K562 (cell line): ENCODE measurements around the gene RIMKLB. TPM values are rescaled to one million over a fixed set of nuclear protein-coding genes. Genes with fewer than 3 reads are reported as not detected.

Source experiments
- EGR1 ChIP-seq: fragments of 450-650 bp; conservative IDR thresholded peaks from 2 replicates; pipeline ENCODE4 v1.6.1; 2017; ENCODE audit warnings: mild to moderate bottlenecking
- HDAC1 ChIP-seq, 2 experiments: fragments of 450-650 bp; IDR thresholded peaks; 2 replicates each; pipeline ENCODE4 v1.6.1; 2016 to 2017; ENCODE audit warnings: inconsistent platforms in 1 of 2, mild to moderate bottlenecking in 1 of 2, moderate library complexity in 1 of 2
- HMGN3 ChIP-seq: IDR thresholded peaks from 2 replicates; pipeline ENCODE4 v1.6.1; 2011; ENCODE audit warnings: borderline replicate concordance, low read depth, mild to moderate bottlenecking, mixed read lengths, low read length; ENCODE audit not compliant: insufficient read length; ENCODE audit errors: extremely low read depth
- NCOA2 ChIP-seq, 2 experiments: fragments of 450-650 bp; IDR thresholded peaks; 2 replicates each; pipeline ENCODE4 v1.6.1; 2018; ENCODE audit warnings: mild to moderate bottlenecking in 2 of 2, moderate library complexity in 1 of 2; ENCODE audit not compliant: partially characterized antibody in 2 of 2
- NCOA4 ChIP-seq: fragments of 450-650 bp; IDR thresholded peaks from 2 replicates; pipeline ENCODE4 v1.6.1; 2018; ENCODE audit warnings: mild to moderate bottlenecking; ENCODE audit not compliant: partially characterized antibody
- NFIC ChIP-seq: fragments of 450-650 bp; IDR thresholded peaks from 2 replicates; pipeline ENCODE4 v1.6.1; 2017; ENCODE audit warnings: mild to moderate bottlenecking, inconsistent platforms
- NR4A1 ChIP-seq, 2 experiments: fragments of 250-450 bp in 1 of 2; fragments of 450-650 bp in 1 of 2; sonication (Bioruptor Pico) in 1 of 2; IDR thresholded peaks; 2 replicates each; pipeline versions ENCODE4 v1.4.0 to v1.6.1; 2016 to 2020; ENCODE audit warnings: mild to moderate bottlenecking in 2 of 2, missing compliant biosample characterization in 1 of 2, missing genetic modification characterization in 1 of 2, moderate library complexity in 1 of 2
- POLR2AphosphoS5 ChIP-seq: IDR thresholded peaks from 2 replicates; pipeline ENCODE4 v1.6.1; 2011; ENCODE audit warnings: mild to moderate bottlenecking, low read depth, low read length, moderate library complexity; ENCODE audit not compliant: control insufficient read depth, insufficient read depth
- POLR2G ChIP-seq: fragments of 200-400 bp; formaldehyde crosslinking; IDR thresholded peaks from 2 replicates; pipeline ENCODE4 v1.6.1; 2017; ENCODE audit warnings: low read depth, mild to moderate bottlenecking, antibody characterized with exemption, low read length, moderate library complexity
- RBFOX2 ChIP-seq: fragments of 200-400 bp; formaldehyde crosslinking; IDR thresholded peaks from 2 replicates; pipeline ENCODE4 v1.6.1; 2017; ENCODE audit warnings: low read depth, mild to moderate bottlenecking, low read length, moderate library complexity
- SAP30 ChIP-seq: fragments of 200-600 bp; sonication (generic); IDR thresholded peaks from 2 replicates; pipeline ENCODE4 v1.6.1; 2012; ENCODE audit warnings: borderline replicate concordance, low read depth, mild to moderate bottlenecking, moderate library complexity, low read length, control low read depth, inconsistent platforms; ENCODE audit not compliant: insufficient read depth, poor library complexity, severe bottlenecking
- TARDBP ChIP-seq: fragments of 450-650 bp; IDR thresholded peaks from 2 replicates; pipeline ENCODE4 v1.6.1; 2016
- TOE1 ChIP-seq, 2 experiments: fragments of 450-650 bp in 1 of 2; sonication (generic) in 1 of 2; formaldehyde crosslinking in 1 of 2; IDR thresholded peaks; 2 replicates each; pipeline versions ENCODE4 v1.7.1 to v1.8.0; 2016 to 2022; ENCODE audit warnings: borderline replicate concordance in 2 of 2, mild to moderate bottlenecking in 2 of 2, antibody characterized with exemption in 1 of 2, inconsistent platforms in 1 of 2, low read depth in 1 of 2, missing genetic modification reagents in 1 of 2, moderate library complexity in 1 of 2
- polyA plus RNA-seq, 8 experiments: library from polyadenylated mRNA; depleted of rRNA in 4 of 8; stranded (reverse) in 5 of 8; unstranded in 3 of 8; fragments of >200 nt; fragmentation: Nextera tagmentation in 2 of 8; fragmentation: Illumina TruSeq in 1 of 8; extraction: Ambion mirVana in 2 of 8; extraction: Trizol in 1 of 8; gene quantifications; 2 replicates each; pipeline versions ENCODE4 v1.2.1 to v1.2.3, GENCODE V29; 2011 to 2014; ENCODE audit warnings: inconsistent platforms in 1 of 8, missing spikeins in 1 of 8
- total RNA-seq, 7 experiments: library from RNA; depleted of rRNA in 6 of 7; stranded (reverse); fragments of >200 nt in 6 of 7; fragmentation: Illumina TruSeq in 2 of 7; extraction: Trizol in 2 of 7; gene quantifications; 2 replicates each; pipeline versions ENCODE4 v1.2.1 to v1.2.3, GENCODE V29; 2011 to 2021; ENCODE audit warnings: low replicate concordance in 1 of 7
- TF ChIP-seq, protein P1 (sequence below), 2 experiments: fragments of 450-650 bp; conservative IDR thresholded peaks; 2 replicates each; pipeline ENCODE4 v1.6.1; 2017; ENCODE audit warnings: mild to moderate bottlenecking in 2 of 2, moderate library complexity in 2 of 2
- TF ChIP-seq, protein P2 (sequence below), 3 experiments: fragments of 200-800 bp in 1 of 3; sonication (Bioruptor generic) in 1 of 3; sonication (generic) in 1 of 3; formaldehyde crosslinking in 1 of 3; IDR thresholded peaks; 2 replicates each; pipeline versions ENCODE4 v1.6.1 to v1.8.0; 2016 to 2022; ENCODE audit warnings: mild to moderate bottlenecking in 2 of 3, missing compliant biosample characterization in 2 of 3, missing genetic modification characterization in 2 of 3, missing genetic modification reagents in 1 of 3
- TF ChIP-seq, protein P3 (sequence below): fragments of 450-650 bp; formaldehyde crosslinking; IDR thresholded peaks from 2 replicates; pipeline ENCODE4 v1.4.0; 2020; ENCODE audit warnings: mild to moderate bottlenecking, mixed read lengths
- TF ChIP-seq, protein P4 (sequence below), 2 experiments: IDR thresholded peaks; 2 replicates each; pipeline ENCODE4 v1.6.1; 2011; ENCODE audit warnings: borderline replicate concordance in 1 of 2, control low read depth in 1 of 2, low read depth in 1 of 2, low read length in 1 of 2, mild to moderate bottlenecking in 1 of 2, mixed read lengths in 1 of 2, moderate library complexity in 1 of 2; ENCODE audit not compliant: insufficient read depth in 1 of 2, insufficient read length in 1 of 2, poor library complexity in 1 of 2, severe bottlenecking in 1 of 2; ENCODE audit errors: extremely low read depth in 1 of 2

The RIMKLB gene
- total and polyA plus RNA-seq, 9 of the 15 experiments (the other 6 are each of a cell fraction or from before 2014, with no cell fraction given) = 6.5 to 22.8 (median 17.2) TPM

DNA sequence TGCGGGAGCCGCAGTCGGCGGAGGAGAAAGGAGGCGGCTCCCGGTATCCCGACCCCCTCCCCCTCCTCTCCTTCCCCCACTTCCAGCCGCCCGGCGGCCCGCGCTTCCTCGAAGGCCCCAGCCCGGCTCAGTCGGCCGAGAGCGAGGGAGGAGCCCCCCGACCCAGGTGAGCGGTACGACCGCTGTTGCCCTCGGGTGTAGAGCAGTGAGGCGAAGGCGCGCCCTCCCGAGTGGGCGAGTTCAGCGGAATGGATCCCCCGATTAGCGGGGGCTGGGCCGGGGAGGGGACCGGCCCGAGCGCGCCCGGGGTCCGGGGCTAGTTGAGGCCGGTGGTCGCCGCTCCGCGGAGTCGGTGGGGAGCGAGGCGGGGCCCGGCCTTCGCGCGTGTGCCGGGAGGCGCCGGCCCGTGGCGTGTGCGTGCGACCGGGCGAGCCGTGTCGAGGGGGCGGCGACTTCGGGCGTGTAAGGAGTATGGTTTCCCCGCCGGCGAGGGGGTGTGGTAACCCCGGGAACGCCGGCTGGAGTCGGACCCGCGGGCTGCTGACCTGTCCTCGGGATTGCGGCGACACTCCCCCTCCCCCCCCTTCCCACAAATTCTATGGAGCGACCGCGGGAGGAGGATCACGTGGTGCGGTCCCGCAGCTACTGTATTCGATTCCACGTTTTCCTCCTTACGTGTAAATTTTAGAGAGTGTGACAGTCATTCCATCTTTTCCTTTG is 501 bp downstream of the RIMKLB start (continued):
- TF ChIP-seq TOE1 (IDR thresholded peaks at IDR 0.05; ENCODE audit: borderline replicate concordance) (peak; percentile 47; the same call in 1 of the 2 replicates), TOE1 (CRISPR knock-in tag; IDR thresholded peaks at IDR 0.05; ENCODE audit: borderline replicate concordance, low read depth) (no peak), SAP30 (peak; percentile 82), NCOA2 (IDR thresholded peaks at IDR 0.05; ENCODE audit: partially characterized antibody in 2 of 2) (no peak), NFIC (no peak), EGR1 (no peak; the same call in 1 of the 2 replicates), NCOA4 (no peak), NR4A1 (CRISPR knock-in tag; IDR thresholded peaks at IDR 0.05) (no peak), NR4A1 (tag; IDR thresholded peaks at IDR 0.05) (no peak), RBFOX2 (peak; percentile 74), POLR2G (peak; percentile 77), HDAC1 (IDR thresholded peaks at IDR 0.05) (peak in 1 of 2 experiments; percentile 55; a peak in 1 of 4 replicates), POLR2AphosphoS5 (0 out of 2 replicates have a peak, but pooled peaks have one; percentile 3), TARDBP (0 out of 2 replicates have a peak, but pooled peaks have one; percentile 20), HMGN3 (peak; percentile 22)
- TF ChIP-seq, protein P1, sequence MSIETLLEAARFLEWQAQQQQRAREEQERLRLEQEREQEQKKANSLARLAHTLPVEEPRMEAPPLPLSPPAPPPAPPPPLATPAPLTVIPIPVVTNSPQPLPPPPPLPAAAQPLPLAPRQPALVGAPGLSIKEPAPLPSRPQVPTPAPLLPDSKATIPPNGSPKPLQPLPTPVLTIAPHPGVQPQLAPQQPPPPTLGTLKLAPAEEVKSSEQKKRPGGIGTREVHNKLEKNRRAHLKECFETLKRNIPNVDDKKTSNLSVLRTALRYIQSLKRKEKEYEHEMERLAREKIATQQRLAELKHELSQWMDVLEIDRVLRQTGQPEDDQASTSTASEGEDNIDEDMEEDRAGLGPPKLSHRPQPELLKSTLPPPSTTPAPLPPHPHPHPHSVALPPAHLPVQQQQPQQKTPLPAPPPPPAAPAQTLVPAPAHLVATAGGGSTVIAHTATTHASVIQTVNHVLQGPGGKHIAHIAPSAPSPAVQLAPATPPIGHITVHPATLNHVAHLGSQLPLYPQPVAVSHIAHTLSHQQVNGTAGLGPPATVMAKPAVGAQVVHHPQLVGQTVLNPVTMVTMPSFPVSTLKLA (conservative IDR thresholded peaks at IDR 0.05) = peak; percentile 42 to 61; a peak in 3 of 4 replicates
- TF ChIP-seq, protein P2, sequence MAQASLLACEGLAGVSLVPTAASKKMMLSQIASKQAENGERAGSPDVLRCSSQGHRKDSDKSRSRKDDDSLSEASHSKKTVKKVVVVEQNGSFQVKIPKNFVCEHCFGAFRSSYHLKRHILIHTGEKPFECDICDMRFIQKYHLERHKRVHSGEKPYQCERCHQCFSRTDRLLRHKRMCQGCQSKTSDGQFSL (CRISPR knock-in tag; IDR thresholded peaks at IDR 0.05) = peak; percentile 62; the same call in 1 of the 2 replicates
- TF ChIP-seq, protein P2 (tag; IDR thresholded peaks at IDR 0.05) = no peak
- TF ChIP-seq, protein P3, sequence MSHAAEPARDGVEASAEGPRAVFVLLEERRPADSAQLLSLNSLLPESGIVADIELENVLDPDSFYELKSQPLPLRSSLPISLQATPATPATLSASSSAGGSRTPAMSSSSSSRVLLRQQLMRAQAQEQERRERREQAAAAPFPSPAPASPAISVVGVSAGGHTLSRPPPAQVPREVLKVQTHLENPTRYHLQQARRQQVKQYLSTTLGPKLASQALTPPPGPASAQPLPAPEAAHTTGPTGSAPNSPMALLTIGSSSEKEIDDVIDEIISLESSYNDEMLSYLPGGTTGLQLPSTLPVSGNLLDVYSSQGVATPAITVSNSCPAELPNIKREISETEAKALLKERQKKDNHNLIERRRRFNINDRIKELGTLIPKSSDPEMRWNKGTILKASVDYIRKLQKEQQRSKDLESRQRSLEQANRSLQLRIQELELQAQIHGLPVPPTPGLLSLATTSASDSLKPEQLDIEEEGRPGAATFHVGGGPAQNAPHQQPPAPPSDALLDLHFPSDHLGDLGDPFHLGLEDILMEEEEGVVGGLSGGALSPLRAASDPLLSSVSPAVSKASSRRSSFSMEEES (CRISPR knock-in tag) = peak; percentile 85
- TF ChIP-seq, protein P4, sequence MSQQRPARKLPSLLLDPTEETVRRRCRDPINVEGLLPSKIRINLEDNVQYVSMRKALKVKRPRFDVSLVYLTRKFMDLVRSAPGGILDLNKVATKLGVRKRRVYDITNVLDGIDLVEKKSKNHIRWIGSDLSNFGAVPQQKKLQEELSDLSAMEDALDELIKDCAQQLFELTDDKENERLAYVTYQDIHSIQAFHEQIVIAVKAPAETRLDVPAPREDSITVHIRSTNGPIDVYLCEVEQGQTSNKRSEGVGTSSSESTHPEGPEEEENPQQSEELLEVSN (IDR thresholded peaks at IDR 0.05; ENCODE audit: borderline replicate concordance in 1 of 2, extremely low read depth in 1 of 2, insufficient read depth in 1 of 2, insufficient read length in 1 of 2, low read depth in 1 of 2, low read length in 1 of 2, poor library complexity in 1 of 2, severe bottlenecking in 1 of 2) = peak in 1 of 2 experiments; percentile 57
